Pancreas (tissue), 10 donors: Measurements from ENCODE around the gene MDH1. TPM values are rescaled to one million over a fixed set of nuclear protein-coding genes. Genes with fewer than 3 reads are reported as not detected.

ENCODE experiments used
- ATAC-seq, 4 donors: fragments of 200-7000 bp; cut with Tn5 transposase; one replicate each; pipeline versions ENCODE4 v1.8.0 to v1.9.1; 2020; ENCODE audit warnings: mild to moderate bottlenecking in 4 of 4, moderate library complexity in 4 of 4
- DNase-seq, 6 donors: peaks; one replicate each; pipeline ENCODE4 v3.0.0-alpha.2; 2020
- FAIRE-seq: peaks from 2 replicates; lab custom pipeline; 2012; peaks lifted over from hg19 to GRCh38; lab: Jason Lieb, UNC
- H3K27ac ChIP-seq, 4 donors: fragments of 200-600 bp; sonication (generic); 1 replicate in 3 of 4; 2 replicates in 1 of 4; pipeline versions ENCODE4 v1.5.0 to v1.8.0; 2020
- H3K27me3 ChIP-seq, 4 donors: fragments of 200-600 bp; one replicate each; pipeline ENCODE4 v1.8.0; 2021
- H3K36me3 ChIP-seq, 3 donors: fragments of 200-600 bp; sonication (generic) in 1 of 3; one replicate each; pipeline versions ENCODE4 v1.5.0 to v1.8.0; 2020 to 2021
- H3K4me1 ChIP-seq, 3 donors: fragments of 200-600 bp; one replicate each; pipeline ENCODE4 v1.8.0; 2021
- H3K4me3 ChIP-seq, 4 donors: fragments of 200-600 bp; sonication (generic) in 2 of 4; one replicate each; pipeline versions ENCODE4 v1.5.0 to v1.8.0; 2020 to 2021
- H3K9me3 ChIP-seq, 4 donors: fragments of 200-600 bp; one replicate each; pipeline ENCODE4 v1.8.0; 2021
- WGBS, 2 donors: extraction: QIAGEN DNeasy Blood & Tissue Kit; methylation state at CpG; one replicate each; pipeline ENCODE4 v1.1.7; 2013; 5-methylcytosine and 5-hydroxymethylcytosine counted together
- intact Hi-C, 3 donors: fragments of 100-400 bp; cut with DNase I; formaldehyde crosslinking; loops; one replicate each; pipeline versions ENCODE4 v1.11.1 to v1.14.2; 2022
- polyA plus RNA-seq, 2 donors: library from polyadenylated mRNA; stranded (reverse); fragments of 200-250 nt; gene quantifications; one replicate each; pipeline ENCODE4 v1.2.3, GENCODE V29; 2013
- total RNA-seq, 6 donors: library from RNA; stranded (reverse); fragmentation: NEBNext Ultra II Directional in 4 of 6; extraction: Animal tissue kit (Norgen Biotek cat#: 25700) in 4 of 6; gene quantifications; one replicate each; pipeline versions ENCODE4 v1.2.1 to v1.2.4, GENCODE V29; 2021 to 2023
- TF ChIP-seq, protein P1 (sequence below), 4 donors: fragments of 200-600 bp; sonication (generic) in 3 of 4; IDR thresholded peaks; one replicate each; pipeline versions ENCODE4 v1.5.0 to v1.8.0; 2021; ENCODE audit warnings: antibody characterized with exemption in 4 of 4
- donor health status: healthy with polysubstance abuse.
- donor health status: DM: no; HTN: no; CAD: no; lungs with moderate emphysema.
- donor health status: DM: no; HTN: no; CAD: no.
- donor health status: control.
- donor health status: control.
- donor health status: Bipolar disorder and iron deficiency.
- donor health status: DM: yes; HTN: yes; CAD: no.
- donor health status: DM: no; HTN: no; CAD: no.
- donor health status: DM: no; HTN: no; CAD: no.
- donor health status: DM: yes; HTN: yes; CAD: no.

MDH1 gene
- total and polyA plus RNA-seq, 8 donors, result 35.4 to 104 (median 56.2) TPM

DNA sequence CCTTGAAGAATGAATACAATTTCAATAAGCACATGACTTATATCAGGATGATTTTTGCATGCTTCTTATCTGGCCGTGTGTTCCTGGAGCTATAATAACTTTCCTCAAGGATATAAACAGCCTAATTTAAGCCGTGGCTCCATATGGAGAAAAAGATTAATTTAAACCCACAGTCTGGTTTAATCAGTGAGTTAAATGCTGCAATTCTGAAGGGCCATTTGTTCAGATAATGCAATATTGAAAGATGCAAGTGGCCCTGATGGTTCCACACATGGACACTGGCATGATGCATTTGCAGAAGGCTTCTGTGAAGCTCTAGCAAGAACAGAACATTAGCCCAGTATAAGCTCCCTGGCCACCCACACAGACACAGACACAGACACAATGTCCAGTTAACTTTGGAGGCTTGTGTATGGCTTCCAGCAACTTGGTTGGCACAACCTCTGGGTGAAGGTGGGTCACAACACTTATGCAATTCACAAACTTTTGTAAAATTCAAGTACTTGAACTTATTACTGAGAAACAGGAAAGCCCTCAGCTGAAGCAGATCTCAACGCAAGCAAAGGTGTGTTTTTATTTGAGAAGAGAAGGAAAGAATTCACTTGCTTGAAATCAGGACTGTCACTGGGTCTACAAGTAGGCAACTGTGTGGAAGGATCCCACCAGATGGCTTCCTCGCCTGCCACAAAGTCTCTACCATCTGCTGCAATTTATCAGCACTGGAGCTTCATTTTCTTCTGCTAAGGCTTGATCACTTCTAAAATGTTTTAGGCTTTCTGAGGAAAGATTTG lies 63.3 kb downstream of the MDH1 start:
- H3K27ac ChIP-seq, result no peak overlapping the region
- H3K36me3 ChIP-seq, result no peaks in the 10 kb centered on the region
- H3K4me3 ChIP-seq, result no peak overlapping the region
- 68 to 76% methylated on average over 4 of the region's 4 CpGs for WGBS, 2 donors
- H3K9me3 ChIP-seq, result no peaks in the 10 kb centered on the region
- H3K4me1 ChIP-seq, result no peaks in the 10 kb centered on the region
- TF ChIP-seq, protein P1, sequence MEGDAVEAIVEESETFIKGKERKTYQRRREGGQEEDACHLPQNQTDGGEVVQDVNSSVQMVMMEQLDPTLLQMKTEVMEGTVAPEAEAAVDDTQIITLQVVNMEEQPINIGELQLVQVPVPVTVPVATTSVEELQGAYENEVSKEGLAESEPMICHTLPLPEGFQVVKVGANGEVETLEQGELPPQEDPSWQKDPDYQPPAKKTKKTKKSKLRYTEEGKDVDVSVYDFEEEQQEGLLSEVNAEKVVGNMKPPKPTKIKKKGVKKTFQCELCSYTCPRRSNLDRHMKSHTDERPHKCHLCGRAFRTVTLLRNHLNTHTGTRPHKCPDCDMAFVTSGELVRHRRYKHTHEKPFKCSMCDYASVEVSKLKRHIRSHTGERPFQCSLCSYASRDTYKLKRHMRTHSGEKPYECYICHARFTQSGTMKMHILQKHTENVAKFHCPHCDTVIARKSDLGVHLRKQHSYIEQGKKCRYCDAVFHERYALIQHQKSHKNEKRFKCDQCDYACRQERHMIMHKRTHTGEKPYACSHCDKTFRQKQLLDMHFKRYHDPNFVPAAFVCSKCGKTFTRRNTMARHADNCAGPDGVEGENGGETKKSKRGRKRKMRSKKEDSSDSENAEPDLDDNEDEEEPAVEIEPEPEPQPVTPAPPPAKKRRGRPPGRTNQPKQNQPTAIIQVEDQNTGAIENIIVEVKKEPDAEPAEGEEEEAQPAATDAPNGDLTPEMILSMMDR (IDR thresholded peaks at IDR 0.05), result no peak
- intact Hi-C loops, result no loop called here
- DNase-seq, result no peak
- no peaks in the 10 kb centered on the region for H3K27me3 ChIP-seq
- no peak for FAIRE-seq
- no peak for ATAC-seq

- intact Hi-C loops, result no loop called here
- Histone ChIP-seq H3K27ac (no peak overlapping the region), H3K36me3 (no peaks in the 10 kb centered on the region), H3K9me3 (no peaks in the 10 kb centered on the region), H3K4me1 (no peaks in the 10 kb centered on the region), H3K27me3 (no peaks in the 10 kb centered on the region), H3K4me3 (no peak overlapping the region)
- TF ChIP-seq, protein P1 (IDR thresholded peaks at IDR 0.05), result no peak
- no peak for FAIRE-seq
- 84 to 89% methylated on average over 2 of the region's 2 CpGs for WGBS, 2 donors
- ATAC-seq, result no peak
- no peak for DNase-seq
These were observed 63.9 kb downstream of the MDH1 start for GRCh38 chr2:63652652-63652985.

DNA sequence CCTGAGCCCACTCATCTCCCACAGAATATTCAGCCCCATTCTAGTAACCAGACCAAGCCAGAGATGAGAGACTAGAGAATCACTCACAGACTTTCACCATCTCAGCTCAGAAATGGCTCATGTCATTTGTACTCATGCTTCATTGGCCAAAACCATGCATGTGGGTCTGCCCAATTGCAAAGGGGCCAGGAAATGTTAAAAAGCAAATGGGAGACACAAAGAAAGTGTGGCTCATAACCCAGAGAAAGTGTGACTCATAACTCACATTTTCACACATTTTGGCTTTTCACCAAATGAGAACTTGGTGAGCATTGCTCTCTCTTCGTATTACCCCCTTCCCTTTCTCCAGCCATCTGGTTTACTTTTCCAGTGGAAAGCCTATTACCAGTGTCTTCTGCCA lies 66.2 kb downstream of the MDH1 start:
- Histone ChIP-seq H3K4me3 (no peak overlapping the region), H3K4me1 (peaks cover 0 to under 1% (median 0%) of the 10 kb centered on the region in 3 donors), H3K27me3 (no peaks in the 10 kb centered on the region), H3K9me3 (no peaks in the 10 kb centered on the region), H3K27ac (no peak overlapping the region), H3K36me3 (no peaks in the 10 kb centered on the region)
- no peak for ATAC-seq
- intact Hi-C loops, result no loop called here
- 93 to 100% methylated on average over 1 of the region's 1 CpG for WGBS, 2 donors
- TF ChIP-seq, protein P1 (IDR thresholded peaks at IDR 0.05), result no peak
- DNase-seq, result no peak
- no peak for FAIRE-seq

Other genes starting within 250 kb of the MDH1 start
- 1 to 10 TPM; 3.1 to 6.1 (median 4.7) TPM for gene WDPCP, start 486 bp upstream of the MDH1 start, total RNA-seq
- gene WDPCP, start 486 bp upstream of the MDH1 start, polyA plus RNA-seq, result 1 to 10 TPM; 1.9 to 2.3 TPM